8988T (cell line): ENCODE data around the gene KDM2A.
"Not testable (repeated sequence)": the region's sequence is repeated elsewhere in the genome, so short reads cannot be mapped to it uniquely, and the experiment has no call there.

Experiments
- DNase-seq: peaks from one replicate; pipeline ENCODE4 v3.0.0; 2011

Gene KDM2A

DNA sequence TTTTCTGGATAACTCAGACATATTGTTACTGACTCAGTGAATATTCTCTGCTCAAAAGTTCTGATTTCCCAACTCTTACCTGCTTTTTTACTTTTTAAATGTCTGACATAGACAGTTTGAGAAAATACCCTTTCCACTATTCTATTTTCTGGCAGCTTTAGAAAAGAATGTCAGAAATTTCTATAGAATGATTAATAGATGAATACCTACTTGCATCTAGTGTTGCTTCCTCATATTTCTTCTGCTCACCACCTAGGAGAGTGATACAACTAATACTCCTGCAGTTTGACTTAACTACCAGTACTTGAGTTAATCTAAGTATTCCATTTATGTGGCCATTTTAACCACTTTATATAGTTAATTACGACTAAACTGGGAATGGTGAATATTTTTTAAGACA is 55.2 kb downstream of the KDM2A start:
- no peak for DNase-seq

DNA sequence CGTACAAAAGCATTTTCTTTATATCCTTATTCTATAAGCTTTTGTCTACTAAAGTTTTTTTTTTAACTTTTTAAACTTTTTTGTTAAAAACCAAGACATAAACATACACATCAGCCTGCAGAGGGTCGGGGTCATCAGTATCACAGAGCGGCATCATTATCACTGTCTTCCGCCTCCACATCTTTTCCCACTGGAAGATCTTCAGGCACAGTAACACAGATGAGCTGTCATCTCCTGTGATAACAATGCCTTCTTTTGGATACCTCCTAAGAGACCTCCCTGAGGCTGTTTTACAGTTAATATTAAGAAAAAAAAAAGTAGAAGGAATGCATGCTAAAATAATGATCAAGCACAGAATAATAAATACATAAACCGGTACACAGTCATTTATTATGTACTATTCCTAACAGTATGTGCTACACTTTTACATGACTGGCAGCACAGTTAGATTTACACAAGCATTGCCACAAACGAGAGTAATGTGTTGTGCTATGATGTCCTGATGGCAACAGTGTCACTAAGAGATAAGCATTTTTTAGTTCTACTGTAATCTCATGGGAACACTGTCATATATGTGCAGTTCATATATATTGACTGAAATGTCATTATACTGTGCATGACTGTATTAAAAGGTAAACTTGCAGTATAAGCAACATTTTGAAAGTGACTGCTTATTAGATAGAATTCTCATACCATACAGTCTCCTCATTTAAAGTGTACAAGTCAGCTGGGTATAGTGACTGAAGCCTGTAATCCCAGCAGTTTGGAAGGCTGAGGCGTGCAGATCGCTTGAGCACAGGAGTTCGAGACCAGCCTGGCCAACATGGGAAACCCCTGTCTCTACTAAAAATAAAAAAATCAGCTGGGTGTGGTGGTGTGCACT is 58.6 kb downstream of the KDM2A start:
- no peak for DNase-seq

- DNase-seq, result no peak
Measured at GRCh38 chr11:67178421-67178820, 59.4 kb downstream of the KDM2A start.

- DNase-seq, result no peak
Measured at GRCh38 chr11:67178878-67179277, 59.8 kb downstream of the KDM2A start.

- DNase-seq, result no peak
Measured at GRCh38 chr11:67179892-67180490, 60.9 kb downstream of the KDM2A start.

- DNase-seq, result no peak
Measured at GRCh38 chr11:67194096-67194495, 75.0 kb downstream of the KDM2A start.

DNA sequence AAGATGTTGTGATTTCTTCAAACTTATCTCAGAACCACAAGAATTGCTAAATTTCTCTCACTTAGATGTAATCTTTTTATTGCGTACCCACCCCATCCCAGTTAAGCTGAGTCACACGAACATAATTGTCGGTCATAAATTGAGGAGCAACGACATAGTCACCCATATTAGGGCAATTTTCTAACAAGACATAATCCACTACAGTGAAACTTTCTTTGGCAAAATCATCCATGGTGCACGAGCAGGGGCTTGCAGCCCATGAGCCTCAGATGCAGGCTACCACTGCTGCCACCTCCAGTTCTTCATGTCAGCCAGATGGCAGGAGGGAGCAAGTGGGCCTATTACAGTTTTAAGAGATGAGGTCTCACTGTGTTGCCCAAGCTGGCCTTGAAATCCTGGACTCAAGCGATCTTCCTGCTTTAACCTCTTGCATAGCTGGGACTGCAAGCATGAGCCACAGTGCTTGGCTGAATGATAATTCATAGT is 77.0 kb downstream of the KDM2A start:
- no peak for DNase-seq

- DNase-seq, result no peak
Measured at GRCh38 chr11:67197606-67198005, 78.5 kb downstream of the KDM2A start.

DNA sequence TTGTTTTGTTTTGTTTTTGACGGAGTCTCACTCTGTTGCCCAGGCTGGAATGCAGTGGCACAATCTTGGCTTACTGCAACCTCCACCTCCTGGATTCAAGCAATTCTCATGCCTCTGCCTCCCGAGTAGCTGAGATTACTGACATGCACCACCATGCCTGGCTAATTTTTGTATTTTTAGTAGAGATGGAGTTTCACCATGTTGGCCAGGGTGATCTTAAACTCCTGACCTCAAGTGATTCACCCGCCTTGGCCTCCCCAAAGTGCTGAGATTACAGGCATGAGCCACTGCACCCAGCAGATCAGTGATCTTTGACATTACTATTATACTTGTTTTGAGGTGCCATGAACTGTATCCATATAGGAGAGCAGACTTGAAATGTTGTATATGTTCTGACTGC is 79.7 kb downstream of the KDM2A start:
- DNase-seq, result not testable (repeated sequence)

DNA sequence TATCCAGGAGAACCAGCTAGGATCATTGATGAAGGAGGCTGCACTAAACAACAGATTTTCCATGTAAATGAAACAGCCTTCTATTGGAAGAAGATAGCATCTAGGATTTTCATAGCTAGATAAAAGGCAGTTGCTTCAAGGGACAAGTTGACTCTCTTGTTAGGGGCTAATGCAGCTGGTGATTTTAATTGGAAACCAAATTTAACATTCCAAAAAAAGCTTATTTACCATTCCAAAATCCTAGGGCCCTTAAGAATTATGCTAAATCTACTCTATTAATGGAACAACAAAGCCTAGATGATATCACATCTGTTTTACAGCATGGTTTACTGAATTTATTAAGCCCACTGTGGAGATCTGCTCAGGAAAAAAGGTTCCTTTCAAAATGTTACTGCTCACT is 80.7 kb downstream of the KDM2A start:
- no peak for DNase-seq

- DNase-seq, result no peak
Measured at GRCh38 chr11:67202028-67202427, 83.0 kb downstream of the KDM2A start.

GRCh38 chr11:67204822-67205221 is 85.8 kb downstream of the KDM2A start:
- DNase-seq, result no peak

DNA sequence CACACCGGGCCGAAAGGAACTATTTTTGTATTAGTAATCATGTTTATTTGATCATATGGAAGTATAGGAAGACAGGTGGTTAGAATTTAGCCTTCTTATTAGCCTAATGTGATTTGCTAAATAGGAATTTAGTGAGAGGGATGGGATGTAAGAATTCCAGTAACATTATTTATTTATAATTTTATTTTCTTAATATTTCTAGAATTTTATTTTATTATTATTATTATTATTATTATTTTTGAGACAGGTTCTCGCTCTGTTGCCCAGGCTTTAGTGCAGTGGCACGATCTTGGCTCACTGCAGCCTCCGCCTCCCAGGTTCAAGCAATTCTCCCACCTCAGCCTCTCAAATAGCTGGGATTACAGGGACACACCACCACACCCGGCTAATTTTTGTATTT is 90.2 kb downstream of the KDM2A start:
- not testable (repeated sequence) for DNase-seq

DNA sequence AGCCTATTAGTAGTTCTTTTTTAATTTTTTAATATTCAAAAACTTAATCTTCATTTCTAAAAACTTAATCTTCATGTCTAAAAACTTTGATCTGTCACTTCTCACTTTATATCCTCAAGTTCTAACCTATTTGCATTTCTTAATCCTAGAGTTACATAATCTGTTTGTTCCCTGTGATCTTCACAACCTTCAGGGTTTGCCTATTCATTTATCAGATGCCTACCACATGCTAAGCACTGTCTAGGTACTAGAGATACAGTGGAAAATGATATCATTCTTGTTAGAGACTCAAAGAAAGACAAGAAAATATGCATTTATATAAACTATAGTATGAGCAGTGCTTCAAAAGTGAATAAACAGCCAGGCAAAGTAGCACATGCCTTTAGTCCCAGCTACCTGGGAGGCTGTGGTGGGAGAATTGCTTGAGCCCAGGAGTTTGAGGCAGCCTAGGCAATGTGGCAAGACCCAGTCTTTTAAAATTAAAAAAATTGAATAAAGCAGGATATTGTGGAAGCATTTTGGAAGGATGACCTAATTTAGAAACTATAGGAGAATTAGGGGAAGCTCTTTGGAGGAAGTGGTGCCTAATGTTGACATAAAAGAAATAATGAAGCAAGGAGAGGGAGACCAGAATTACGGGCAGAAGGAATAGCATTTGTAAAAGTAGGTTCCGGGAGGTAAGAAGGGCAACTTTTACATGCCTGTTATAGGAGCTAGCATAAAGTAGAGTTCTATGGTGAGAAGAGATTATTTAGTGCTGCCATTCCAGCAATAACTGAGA is 92.8 kb downstream of the KDM2A start:
- DNase-seq, result no peak

GRCh38 chr11:67213178-67213621 is 94.1 kb downstream of the KDM2A start:
- no peak for DNase-seq

GRCh38 chr11:67227726-67228125 is 108.7 kb downstream of the KDM2A start:
- DNase-seq, result no peak

- DNase-seq, result no peak
Measured at GRCh38 chr11:67230406-67230805, 111.3 kb downstream of the KDM2A start.

- DNase-seq, result no peak
Measured at GRCh38 chr11:67230886-67231285, 111.8 kb downstream of the KDM2A start.

GRCh38 chr11:67233584-67234190 is 114.6 kb downstream of the KDM2A start:
- DNase-seq, result no peak

DNA sequence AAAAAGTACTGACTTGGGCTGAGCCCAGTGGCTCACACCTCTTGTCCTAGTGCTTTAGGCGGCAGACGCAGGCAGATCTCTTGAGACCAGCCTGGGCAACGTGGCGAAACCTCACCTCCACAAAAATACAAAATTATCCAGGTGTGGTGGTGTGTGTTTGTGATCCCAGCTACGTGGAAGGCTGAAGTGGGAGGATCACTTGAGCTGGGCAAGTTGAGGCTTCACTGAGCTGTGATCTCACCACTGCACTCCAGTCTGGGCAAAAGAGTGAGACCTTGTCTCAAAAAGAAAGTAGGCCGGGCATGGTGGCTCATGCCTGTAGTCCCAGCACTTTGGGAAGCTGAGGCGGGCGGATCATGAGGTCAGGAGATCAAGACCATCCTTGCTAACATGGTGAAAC is 115.5 kb downstream of the KDM2A start:
- DNase-seq, result not testable (repeated sequence)

- no peak for DNase-seq
Measured at GRCh38 chr11:67237574-67237973, 118.5 kb downstream of the KDM2A start.

GRCh38 chr11:67238894-67239782 is 120.1 kb downstream of the KDM2A start:
- DNase-seq, result no peak
